T-helper 2 cell (primary cell): ENCODE measurements around the gene MED17.
"Not testable (repeated sequence)": the region's sequence is repeated elsewhere in the genome, so short reads cannot be mapped to it uniquely, and the experiment has no call there.

Experiments used
- DNase-seq, 5 experiments: peaks; one replicate each; pipeline versions ENCODE4 v3.0.0 to v3.0.0-alpha.2; 2012 to 2022

Gene MED17

DNA sequence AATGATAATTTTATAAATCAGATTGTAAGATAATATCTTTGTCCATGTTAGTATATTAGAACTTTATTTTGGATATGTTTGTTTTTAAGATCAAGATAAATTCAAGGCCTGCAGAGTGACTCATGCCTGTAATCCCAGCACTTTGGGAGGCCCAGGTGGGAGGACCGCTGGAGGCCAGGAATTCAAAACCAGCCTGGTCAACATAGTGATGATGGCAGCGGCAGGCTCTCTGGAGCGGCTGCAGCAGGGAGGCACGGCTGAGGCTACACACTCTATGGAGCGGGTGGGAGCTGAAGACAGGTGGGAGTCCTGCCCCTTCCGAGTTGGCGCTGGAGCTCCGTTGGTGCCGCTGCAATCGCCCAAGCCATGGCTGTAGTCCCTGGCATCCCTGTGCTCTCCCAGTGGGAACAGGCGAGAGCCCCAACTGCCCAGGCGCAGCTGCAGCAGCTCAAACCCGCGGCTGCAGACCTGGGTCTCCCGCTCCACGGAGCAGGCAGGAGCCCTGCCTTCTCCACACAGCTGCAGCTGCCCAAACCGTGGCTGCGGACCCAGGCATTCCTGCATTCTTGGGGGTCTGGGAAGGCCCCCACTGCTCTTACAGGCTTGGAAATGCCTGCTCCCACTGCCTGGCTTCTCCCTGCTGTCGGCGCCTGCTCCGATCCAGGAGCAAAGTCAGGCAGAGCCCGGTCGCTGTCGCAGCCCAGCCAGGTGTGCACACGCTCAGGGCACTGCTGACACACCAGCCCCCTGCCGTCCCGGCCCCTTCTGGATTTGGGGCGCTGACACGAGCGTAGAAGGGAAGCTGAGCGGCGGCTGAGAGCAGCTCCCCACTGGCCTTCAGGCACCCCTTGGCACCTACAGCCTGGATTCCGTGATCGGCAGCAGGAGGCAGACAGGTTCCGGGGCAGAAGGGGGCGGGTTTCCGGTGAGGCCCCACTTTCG is 25.9 kb upstream of the MED17 start:
- no peak for DNase-seq

DNA sequence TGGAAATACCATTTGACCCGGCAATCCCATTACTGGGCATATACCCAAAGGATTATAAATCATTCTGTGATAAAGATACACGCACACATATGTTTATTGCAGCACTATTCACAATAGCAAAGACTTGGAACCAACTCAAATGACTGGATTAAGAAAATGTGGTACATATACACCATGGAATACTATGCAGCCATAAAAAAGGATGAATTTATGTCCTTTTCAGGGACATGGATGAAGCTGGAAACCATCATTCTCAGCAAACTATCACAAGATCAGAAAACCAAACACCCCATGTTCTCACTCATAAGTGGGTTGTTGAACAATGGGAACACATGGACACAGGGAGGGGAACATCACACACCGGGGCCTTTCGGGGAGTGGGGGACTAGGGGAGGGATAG is 25.0 kb upstream of the MED17 start:
- not testable (repeated sequence) for DNase-seq

DNA sequence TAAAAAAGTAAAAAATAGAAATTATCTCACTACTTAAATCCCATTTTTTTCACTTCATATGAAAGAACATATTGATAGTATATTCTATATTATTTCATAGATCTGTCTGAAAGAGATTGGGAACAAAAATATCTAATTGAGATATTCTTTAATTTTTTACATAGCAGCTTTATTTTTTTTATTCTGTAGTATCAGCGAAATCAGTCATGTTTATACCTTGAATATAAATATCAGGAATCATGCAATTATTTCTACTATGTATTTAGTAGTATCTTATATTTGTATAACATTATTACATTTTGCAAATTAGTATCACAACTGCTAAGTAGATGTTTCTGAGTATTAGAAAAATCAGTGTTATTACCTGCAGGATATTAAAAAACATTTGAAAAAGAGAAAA is 22.2 kb upstream of the MED17 start:
- DNase-seq: no peak

DNA sequence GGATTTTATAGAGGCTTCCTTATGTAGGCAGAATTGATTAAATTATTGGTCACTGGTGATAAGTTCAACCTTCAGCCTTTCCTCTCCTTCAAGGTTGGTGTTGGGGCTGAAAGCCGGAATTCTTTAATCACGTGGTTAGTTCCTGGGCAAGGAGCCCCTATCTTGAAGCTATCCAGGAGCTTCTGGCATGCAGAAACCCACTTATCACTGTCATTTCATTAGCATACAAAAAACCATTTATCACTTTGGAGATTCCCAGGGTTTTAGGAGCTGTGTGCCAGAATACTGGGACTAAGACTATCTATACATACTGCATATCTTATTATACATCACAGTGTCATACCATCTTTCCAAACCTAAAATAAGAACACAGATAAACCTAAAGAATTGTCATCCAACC is 18.5 kb upstream of the MED17 start:
- DNase-seq: no peak

DNA sequence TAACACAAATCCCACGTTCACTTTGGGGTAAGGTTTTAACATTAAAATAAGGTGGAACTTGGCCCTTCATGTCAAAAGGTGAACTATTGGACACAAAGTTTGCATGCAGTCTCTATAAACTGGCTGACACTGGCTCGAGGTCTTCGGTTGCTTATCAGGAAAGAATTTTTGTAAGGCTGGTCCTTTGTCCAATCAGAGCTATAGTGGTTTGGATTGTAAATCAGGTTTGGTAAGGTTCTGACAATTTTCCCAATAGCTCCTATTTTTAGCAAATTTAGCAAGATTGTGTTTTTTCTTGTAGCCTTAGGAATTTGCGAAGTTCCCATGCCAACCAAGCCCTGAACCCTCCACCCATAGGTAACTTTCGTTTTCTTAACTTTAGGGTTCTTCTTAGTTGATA is 17.6 kb upstream of the MED17 start:
- DNase-seq: no peak

DNA sequence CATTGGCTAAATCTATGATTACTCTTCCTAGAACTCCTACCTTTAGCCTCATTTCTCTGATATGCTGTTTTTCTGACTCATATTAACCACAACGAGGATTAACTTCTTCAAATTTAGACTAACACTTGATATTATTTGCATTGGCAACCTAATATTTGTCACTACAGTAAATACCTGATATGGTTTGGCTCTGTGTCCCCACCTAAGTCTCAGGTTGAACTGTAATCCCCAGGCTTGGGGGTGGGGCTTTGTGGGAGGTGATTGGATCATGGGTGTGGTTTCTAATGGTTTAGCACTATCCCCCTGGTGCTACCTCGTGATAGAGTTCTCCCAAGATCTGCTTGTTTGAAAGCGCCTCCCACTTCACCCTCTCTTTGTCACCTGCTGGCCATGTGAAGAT is 17.1 kb upstream of the MED17 start:
- no peak for DNase-seq

DNA sequence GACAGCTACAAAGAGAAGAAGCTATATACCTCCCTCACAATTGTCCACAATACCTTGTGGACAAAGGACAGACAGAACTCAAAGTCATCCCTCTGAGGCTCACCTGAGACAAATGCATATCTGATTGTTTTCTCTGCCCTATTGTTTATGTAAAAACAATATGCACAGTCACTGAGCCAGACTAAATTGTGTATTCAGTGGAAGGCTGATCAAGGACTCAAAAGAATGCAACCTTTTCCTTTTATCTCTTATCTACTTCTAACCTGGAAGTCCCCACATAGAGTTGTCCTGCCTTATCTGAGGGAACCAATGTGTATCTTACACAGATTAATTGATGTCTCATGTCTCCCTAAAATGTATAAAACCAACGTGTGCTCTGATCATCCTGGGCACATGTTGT is 13.9 kb upstream of the MED17 start:
- DNase-seq: no peak

DNA sequence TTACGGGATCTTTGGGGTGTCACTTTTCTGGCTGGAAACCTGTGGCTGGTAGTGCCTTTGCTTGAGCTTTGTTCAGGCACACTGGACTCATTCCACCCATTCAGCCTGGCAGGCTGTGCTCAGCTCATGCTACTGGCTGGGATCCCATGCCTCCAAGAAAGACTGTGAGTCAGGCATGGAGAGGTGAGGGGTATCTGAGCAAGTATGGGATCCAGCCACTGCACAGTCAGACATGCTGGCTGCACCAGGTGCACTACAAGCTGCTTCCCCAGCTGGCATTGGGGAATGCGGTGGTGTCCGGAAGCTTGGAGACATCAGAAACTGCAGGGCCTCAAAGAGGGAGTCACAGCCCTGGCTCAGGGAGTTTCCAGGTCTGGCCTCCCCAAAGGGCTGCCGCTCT is 12.0 kb upstream of the MED17 start:
- no peak for DNase-seq

DNA sequence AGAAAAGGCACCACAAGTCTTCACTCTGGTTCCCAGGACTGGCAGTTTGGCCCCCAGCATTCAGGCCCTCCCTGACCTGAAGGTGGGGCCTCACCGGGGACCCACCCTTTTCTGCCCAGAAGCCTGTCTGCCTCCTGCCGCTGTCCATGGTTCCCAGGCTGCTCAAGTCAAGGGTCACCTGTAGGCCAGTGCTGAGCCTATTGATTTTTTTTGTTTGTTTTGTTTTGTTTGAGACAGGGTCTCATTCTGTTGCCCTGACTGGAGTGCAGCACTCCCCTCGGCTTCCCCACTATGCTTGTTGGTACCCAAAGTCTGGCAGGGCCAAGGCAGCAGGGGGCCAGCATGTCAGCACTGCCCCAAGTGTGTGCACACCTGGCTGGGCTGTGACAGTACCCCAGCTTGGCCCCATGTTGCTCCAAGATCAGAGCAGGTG is 11.0 kb upstream of the MED17 start:
- DNase-seq: no peak

DNA sequence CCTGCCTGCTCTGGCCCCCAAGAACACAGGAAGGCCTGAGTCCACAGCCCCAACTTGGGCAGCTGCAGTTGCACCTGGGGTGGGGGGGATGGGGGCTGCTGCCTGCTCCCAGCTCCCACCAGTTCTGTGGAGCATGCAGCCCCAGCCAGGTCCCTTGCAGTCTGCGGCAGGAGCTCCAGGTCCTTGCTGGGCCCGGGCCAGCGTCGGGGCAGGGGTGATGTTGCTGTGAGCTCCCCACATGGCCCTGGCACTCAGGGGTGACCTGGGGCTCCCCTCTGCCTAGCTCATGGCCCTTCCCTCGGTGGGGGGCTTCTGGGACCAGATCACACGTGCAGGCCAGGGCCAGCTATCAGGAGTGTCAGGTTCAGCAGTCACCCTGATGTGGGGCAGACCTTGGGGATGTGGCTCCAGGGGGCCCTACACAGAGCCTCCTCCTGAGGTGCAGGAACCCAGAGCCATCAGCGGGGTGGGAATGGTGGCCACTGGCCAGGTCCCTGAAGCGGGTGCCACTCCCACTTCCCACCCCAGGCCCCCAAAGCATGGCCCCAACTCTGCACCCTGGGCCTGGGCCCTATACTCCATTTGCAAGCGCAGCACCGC is 10.4 kb upstream of the MED17 start:
- DNase-seq: no peak

DNA sequence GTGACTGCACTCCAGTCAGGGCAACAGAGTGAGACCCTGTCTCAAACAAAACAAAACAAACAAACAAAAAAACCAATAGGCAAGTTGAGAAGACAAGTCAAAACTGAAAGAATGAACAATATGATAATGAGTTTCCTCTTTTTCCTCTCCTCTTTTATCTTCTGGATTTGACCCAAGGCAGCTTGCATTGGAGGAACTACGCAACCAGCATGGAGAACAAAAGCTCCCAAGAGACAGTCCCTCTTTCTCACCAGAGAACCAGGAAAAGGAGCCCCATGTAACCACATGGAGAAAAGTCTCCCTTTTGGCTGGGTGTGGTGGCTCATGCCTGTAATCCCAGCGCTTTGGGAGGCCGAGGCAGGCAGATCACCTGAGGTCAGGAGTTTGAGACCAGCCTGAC is 9.5 kb upstream of the MED17 start:
- not testable (repeated sequence) for DNase-seq

DNA sequence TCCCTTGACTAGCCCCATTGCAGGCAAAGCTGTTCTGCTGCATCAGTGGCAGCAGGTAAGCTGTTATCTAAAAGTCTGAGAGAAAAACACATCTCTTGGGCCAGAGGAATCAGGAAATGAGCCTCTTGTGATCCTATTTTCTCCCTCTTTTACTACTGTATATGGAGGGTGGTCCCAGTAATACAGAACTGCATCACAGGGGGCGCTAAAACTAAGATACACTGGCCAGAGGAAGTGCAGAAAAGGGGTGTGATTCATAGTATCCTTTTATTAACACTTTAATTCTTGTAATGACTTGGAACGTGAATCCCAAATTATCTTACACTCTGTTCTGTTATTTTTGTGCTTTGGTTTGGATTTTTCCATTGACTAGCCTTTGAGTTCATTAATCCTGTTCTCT is 8.8 kb upstream of the MED17 start:
- DNase-seq: peak in 1 of 5 experiments; percentile 4

DNA sequence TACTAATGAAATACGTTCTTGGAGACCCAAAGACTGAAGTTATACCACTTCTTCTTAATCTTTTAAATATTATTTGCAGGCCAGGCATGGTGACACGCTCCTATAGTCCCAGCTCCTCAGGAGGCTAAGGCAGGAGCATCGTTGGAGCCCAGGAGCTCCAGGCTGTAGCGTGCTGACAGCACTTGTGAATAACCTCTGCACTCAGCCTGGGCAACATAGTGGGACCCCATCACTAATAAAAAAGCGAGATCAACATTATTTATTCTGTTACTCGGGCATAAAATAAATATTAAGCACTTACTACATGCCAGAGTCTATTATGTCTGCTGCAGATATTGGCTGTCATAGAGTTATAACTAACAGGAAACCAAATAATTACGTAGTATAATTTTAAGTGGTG is 720 bp upstream of the MED17 start:
- no peak for DNase-seq

DNA sequence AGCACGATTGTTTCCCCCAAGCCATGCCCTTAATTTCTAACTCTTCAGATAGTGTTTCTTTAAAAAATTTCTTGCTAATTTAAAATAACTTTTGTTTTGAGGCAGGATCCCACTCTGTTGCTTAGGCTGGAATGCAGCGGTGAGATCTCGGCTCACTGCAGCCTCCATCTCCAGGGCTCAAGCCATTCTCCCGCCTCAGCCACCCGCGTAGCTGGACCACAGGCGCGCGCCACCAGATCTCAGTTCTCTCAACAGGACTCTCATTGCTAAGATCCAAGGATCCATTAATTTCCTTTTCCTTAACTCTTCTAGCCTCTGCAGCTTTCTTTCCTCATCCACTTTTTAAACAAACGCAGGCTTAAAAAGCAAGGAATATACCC is 327 bp upstream of the MED17 start:
- no peak for DNase-seq

DNA sequence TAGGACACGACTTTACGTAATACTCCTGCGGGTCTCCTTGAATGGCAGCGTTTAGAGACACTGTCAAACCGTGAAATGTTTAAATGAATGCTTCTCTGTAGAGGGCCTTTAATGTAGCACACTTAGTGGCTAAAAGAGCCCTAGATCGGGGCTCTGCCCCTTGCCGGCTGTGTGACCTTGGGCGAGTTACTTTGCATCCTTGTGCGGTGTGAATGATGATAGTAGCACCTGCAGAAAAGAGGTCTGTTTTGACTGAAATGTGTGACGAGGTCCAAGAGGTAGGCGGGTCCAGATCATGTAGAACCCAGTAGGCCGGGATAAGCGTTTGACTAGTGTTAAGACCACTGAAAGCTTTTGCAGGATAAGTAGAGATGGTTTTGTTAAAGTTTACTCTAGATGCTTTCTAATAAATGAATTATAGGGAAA is 866 bp downstream of the MED17 start:
- peak in 1 of 5 experiments; percentile 3 for DNase-seq

DNA sequence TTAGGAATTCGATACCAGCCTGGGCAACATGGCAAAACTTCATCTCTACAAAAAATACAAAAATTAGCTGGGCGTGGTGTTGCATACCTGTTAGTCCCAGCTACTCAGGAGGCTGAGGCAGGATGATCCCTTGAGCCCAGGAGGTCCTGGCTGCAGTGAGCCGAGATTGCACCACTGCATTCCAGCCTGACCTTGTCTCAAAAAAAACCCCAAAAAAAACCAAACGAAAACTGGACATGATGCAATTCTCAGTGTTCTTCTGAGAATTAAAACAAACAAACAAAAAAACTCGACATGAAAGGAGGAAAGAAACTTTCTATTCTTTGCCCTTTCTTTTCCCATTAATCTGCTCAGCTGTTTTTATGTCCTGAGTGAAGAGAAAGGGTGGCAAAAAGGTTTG is 7.4 kb downstream of the MED17 start:
- DNase-seq: no peak

DNA sequence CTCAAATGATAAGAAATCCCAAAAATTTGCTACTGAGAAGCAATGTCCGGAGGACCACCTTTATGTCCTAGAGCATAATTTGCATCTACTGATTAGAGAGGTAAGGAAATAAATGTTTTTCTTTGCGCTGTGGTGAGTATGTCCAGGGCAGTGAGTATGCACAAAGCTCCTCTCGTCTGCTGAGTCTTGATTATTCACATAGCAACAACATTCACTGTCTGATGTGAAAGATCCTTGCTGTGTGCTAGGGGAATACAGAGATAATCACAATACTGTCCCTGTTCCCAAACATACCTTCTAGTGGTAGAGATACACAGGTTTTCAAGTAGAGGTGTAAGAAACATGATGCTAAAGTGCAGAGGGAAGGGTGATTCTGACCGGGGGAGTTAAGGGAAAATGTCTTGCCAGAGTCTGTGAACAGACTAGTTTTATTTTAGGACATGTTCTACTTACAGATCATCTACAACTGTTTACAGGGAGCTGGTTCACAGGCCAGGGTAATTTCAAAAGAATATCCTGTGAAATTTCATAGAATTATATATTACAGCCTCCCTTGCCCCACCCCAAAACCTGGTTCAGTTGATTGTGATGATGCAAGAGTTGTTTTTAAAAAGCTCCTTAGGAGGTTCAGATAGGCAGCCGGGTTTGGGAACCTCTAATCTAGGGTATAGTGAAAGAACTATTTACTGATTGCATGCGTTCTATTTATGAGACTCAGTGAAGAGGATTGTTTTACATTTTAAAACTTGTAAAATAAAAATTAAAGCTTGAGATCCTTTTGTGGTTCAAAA is 12.6 kb downstream of the MED17 start:
- DNase-seq: no peak

DNA sequence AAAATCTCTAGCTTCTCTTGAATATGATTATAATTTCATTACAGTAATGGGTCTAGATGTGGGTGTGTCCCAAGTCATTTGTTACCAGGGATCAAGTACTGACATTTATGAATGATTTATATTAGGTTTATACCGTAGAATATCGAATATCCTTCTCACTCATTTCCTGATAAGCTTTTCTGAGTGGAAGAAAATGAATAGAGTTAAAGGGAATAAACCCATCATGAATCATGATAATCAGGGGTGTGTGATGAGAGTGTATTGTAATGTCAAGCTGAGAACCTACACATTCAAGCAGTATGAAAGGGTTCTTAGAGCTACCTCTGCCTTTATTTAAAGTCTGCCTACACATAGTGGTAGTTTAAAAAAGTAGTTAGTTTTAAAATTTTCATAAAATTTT is 17.3 kb downstream of the MED17 start:
- DNase-seq: no peak

DNA sequence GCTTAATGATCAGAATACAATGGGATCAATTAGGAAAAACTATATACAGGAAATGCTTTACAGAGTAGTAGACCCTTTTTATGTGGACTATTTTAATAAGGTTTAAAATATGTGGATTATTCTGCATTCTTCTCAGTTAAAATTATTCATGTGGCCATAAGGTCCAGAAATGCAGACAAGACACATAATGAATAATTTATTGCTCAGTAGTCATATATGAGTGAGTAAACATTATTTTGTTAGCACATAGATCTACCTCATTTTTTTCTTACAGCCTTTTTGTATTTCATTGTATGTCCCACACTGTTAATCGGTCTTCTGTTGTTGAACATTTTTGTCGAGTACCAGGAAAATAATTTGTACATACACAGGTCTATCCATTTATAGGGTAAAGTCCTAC is 20.8 kb downstream of the MED17 start:
- no peak for DNase-seq

DNA sequence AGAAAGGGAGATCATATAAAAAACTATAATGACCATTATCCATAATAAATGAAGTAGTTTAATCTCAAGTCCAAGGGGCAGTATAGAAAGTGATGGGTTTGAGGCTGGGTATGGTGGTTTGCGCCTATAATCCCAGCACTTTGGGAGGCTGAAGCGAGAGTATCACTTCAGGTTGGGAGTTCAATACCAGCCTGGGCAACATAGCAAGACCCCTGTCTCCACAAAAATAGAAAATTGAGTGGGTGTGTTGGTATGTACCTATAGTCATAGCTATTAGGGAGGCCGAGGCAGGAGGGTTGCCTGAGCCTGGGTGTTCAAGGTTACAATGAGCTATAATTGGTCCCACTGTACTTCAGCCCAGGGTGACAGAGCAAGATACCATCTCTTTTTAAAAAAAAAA is 23.9 kb downstream of the MED17 start:
- no peak for DNase-seq

DNA sequence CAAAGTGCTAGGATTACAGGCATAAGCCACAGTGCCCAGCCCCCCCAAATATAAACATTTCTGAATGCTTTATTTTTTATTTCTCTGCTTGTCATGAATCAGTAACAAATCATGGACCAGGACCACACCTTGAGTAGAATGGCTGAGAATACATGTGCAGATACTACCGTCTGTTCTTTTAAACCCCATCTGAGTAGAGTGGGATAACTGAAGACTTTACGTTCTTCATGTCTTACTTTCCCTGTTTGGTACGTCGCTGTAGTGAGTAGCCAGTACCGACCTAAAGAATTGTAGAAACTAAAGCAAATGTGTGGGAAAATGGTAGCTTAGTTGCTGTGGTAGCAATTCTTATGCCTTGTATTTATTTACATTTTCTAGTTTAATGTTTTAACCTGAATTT is 29.9 kb downstream of the MED17 start:
- no peak for DNase-seq

DNA sequence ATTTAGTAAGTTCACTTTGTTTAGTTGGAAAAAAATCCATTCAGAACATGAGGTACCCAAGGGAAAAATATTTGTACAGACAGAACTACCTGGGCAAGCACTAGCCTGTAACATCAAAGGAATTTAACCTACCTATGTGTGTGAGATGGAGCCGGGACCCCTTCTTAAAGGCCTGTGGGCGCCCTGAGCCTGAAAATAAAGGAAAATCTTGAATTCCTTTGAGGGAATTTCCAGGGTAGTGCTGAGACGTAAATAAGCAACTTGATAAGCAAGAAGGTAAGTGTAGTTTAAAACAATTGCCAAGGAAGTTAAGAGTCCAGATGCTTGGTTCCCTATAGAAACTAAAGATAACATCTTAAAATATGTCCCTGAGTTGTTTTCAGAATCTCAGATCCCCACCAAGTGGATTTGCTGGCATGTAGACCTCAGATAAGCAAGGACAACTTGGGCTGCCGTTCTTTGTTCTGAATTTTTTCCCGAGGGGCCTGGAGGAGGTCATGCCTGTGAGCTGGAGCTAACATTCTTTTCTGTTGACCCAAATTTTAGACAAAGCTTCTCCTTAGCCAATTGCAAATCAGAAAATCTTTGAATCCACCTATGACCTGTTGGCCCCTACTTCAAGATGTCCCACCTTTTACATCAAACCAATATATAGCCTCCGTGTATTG is 31.0 kb downstream of the MED17 start:
- no peak for DNase-seq
